WTC11 (cell line): ENCODE data around the gene ADGRB3. TPM values are rescaled to one million over a fixed set of nuclear protein-coding genes. Genes with fewer than 3 reads are reported as not detected.

Experiments
- ATAC-seq: fragments of 200-7000 bp; cut with Tn5 transposase; 2 replicates; pipeline ENCODE4 v1.10.0; 2021; ENCODE audit warnings: mild to moderate bottlenecking, moderate library complexity
- CTCF ChIA-PET: fragments of 300-600 bp; sonication (Branson Sonifier 250); formaldehyde crosslinking; loops from one replicate; lab custom pipeline; 2021; ENCODE audit warnings: antibody characterized with exemption; lab: Charles Lee
- POLR2A ChIA-PET: fragments of 350-600 bp; sonication (Branson Sonifier 250); formaldehyde crosslinking; loops from one replicate; lab custom pipeline; 2021; ENCODE audit warnings: antibody characterized with exemption; lab: Charles Lee
- DNase-seq: peaks from one replicate; pipeline ENCODE4 v3.0.0; 2021; ENCODE audit warnings: low spot score
- H3K27ac Mint-ChIP-seq: 2 replicates; pipeline ENCODE4 v1.8.0; 2021; ENCODE audit warnings: mixed read lengths
- H3K27me3 Mint-ChIP-seq: 2 replicates; pipeline ENCODE4 v1.8.0; 2021; ENCODE audit warnings: low read depth, mild to moderate bottlenecking, moderate library complexity, mixed read lengths
- H3K36me3 Mint-ChIP-seq: 2 replicates; pipeline ENCODE4 v1.8.0; 2021; ENCODE audit warnings: mixed read lengths
- H3K4me1 Mint-ChIP-seq: 2 replicates; pipeline ENCODE4 v1.8.0; 2022; ENCODE audit warnings: mixed read lengths
- H3K4me3 Mint-ChIP-seq: 2 replicates; pipeline ENCODE4 v1.8.0; 2021; ENCODE audit warnings: mild to moderate bottlenecking, moderate library complexity, mixed read lengths
- H3K9me3 Mint-ChIP-seq: 2 replicates; pipeline ENCODE4 v1.8.0; 2021; ENCODE audit warnings: mixed read lengths
- ATF2 ChIP-seq: sonication (generic); formaldehyde crosslinking; IDR thresholded peaks from 2 replicates; pipeline ENCODE4 v1.8.1; 2022; ENCODE audit warnings: low read depth, missing genetic modification reagents, borderline replicate concordance
- CREM ChIP-seq: sonication (generic); formaldehyde crosslinking; IDR thresholded peaks from 2 replicates; pipeline ENCODE4 v1.8.1; 2022; ENCODE audit warnings: mild to moderate bottlenecking, missing genetic modification reagents, moderate library complexity
- FOXP4 ChIP-seq: sonication (generic); formaldehyde crosslinking; IDR thresholded peaks from 2 replicates; pipeline ENCODE4 v1.8.0; 2022; ENCODE audit warnings: mild to moderate bottlenecking, missing genetic modification reagents
- GABPB1 ChIP-seq: sonication (generic); formaldehyde crosslinking; IDR thresholded peaks from 2 replicates; pipeline ENCODE4 v1.8.1; 2023; ENCODE audit warnings: mild to moderate bottlenecking, missing genetic modification reagents
- IRF1 ChIP-seq: sonication (generic); formaldehyde crosslinking; IDR thresholded peaks from 2 replicates; pipeline ENCODE4 v1.8.0; 2023; ENCODE audit warnings: missing genetic modification reagents
- JUN ChIP-seq: sonication (generic); formaldehyde crosslinking; IDR thresholded peaks from 2 replicates; pipeline ENCODE4 v1.8.0; 2023; ENCODE audit warnings: mild to moderate bottlenecking, missing genetic modification reagents
- MYBL2 ChIP-seq: sonication (generic); formaldehyde crosslinking; IDR thresholded peaks from 2 replicates; pipeline ENCODE4 v1.8.1; 2023; ENCODE audit warnings: mild to moderate bottlenecking, moderate library complexity, missing genetic modification reagents
- NFATC4 ChIP-seq: fragments of 250-450 bp; sonication (Bioruptor Pico); IDR thresholded peaks from 2 replicates; pipeline ENCODE4 v1.9.0; 2021; ENCODE audit warnings: mild to moderate bottlenecking
- NFYB ChIP-seq: sonication (generic); formaldehyde crosslinking; conservative IDR thresholded peaks from 2 replicates; pipeline ENCODE4 v1.8.0; 2022; ENCODE audit warnings: low read depth, missing genetic modification reagents
- SP1 ChIP-seq: sonication (generic); formaldehyde crosslinking; conservative IDR thresholded peaks from 2 replicates; pipeline ENCODE4 v1.8.1; 2022; ENCODE audit warnings: missing genetic modification reagents
- ZNF138 ChIP-seq: sonication (generic); formaldehyde crosslinking; conservative IDR thresholded peaks from 2 replicates; pipeline ENCODE4 v1.8.1; 2022; ENCODE audit warnings: mild to moderate bottlenecking, moderate library complexity, missing genetic modification reagents
- ZNF416 ChIP-seq: fragments of 250-450 bp; sonication (Bioruptor Pico); IDR thresholded peaks from 2 replicates; pipeline ENCODE4 v1.9.0; 2021; ENCODE audit warnings: mild to moderate bottlenecking, inconsistent platforms
- ZNF532 ChIP-seq: fragments of 250-450 bp; sonication (Bioruptor Pico); IDR thresholded peaks from 2 replicates; pipeline ENCODE4 v1.9.0; 2021; ENCODE audit warnings: mild to moderate bottlenecking, borderline replicate concordance
- ZNF671 ChIP-seq: fragments of 250-450 bp; sonication (Bioruptor Pico); IDR thresholded peaks from 2 replicates; pipeline ENCODE4 v1.8.0; 2021; ENCODE audit warnings: mild to moderate bottlenecking
- total RNA-seq: library from RNA; stranded (reverse); gene quantifications from 3 replicates; pipeline ENCODE4 v1.2.3, GENCODE V29; 2021
- TF ChIP-seq, protein P1 (sequence below): sonication (generic); formaldehyde crosslinking; IDR thresholded peaks from 2 replicates; pipeline ENCODE4 v1.8.1; 2022; ENCODE audit warnings: mild to moderate bottlenecking, moderate library complexity, missing genetic modification reagents
- TF ChIP-seq, protein P2 (sequence below): fragments of 250-450 bp; sonication (Bioruptor Pico); IDR thresholded peaks from 2 replicates; pipeline ENCODE4 v1.9.0; 2021; ENCODE audit warnings: moderate library complexity, mild to moderate bottlenecking, inconsistent platforms, borderline replicate concordance
- TF ChIP-seq, protein P3 (sequence below): sonication (generic); formaldehyde crosslinking; IDR thresholded peaks from 2 replicates; pipeline ENCODE4 v1.8.0; 2023; ENCODE audit warnings: mild to moderate bottlenecking, missing genetic modification reagents
- TF ChIP-seq, protein P4 (sequence below): sonication (generic); formaldehyde crosslinking; IDR thresholded peaks from 2 replicates; pipeline ENCODE4 v1.8.1; 2022; ENCODE audit warnings: low read depth, mild to moderate bottlenecking, moderate library complexity, missing genetic modification reagents, borderline replicate concordance

ADGRB3 gene
- total RNA-seq, 1 experiment from 2014 or later, result 1.9 TPM

DNA sequence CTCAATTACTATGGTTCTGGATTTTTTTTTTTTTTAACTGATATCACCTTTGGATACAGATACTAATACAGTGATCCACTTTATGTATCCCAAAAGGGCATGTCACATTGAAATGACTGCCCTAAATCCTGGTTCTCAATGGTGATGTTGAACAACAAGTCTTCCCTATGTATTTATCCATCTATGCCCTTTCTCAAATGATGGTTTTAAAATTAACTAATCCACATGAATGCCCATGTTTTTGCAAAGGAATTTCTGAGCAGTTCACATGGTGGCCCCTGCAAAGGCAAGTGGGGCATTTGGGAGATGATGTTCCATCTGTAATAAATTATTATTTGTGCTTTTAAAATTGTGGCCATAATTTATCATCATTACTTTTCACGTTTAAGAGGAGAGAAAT, 2.7 kb downstream of the ADGRB3 start:
- no peak for ATAC-seq
- Mint-ChIP-seq H3K27ac (no peak overlapping the region), H3K4me1 (peaks cover 51% of the 10 kb centered on the region), H3K9me3 (no peaks in the 10 kb centered on the region), H3K4me3 (no peak overlapping the region), H3K27me3 (peaks cover 66% of the 10 kb centered on the region), H3K36me3 (no peaks in the 10 kb centered on the region)
- ChIA-PET CTCF (interaction anchor here (1.3 to 2.6 kb wide), 2 partner anchors 65 to 140 kb away, joined by 10 to 11 read pairs; no protein-coding TSS in a partner anchor), POLR2A (no interaction called here)
- TF ChIP-seq IRF1 (CRISPR knock-in tag) (no peak), FOXP4 (no peak), GABPB1 (CRISPR knock-in tag) (no peak), CREM (CRISPR knock-in tag) (no peak), NFATC4 (CRISPR knock-in tag) (no peak), SP1 (CRISPR knock-in tag) (no peak), ZNF532 (CRISPR knock-in tag) (no peak), NFYB (no peak), ZNF671 (CRISPR knock-in tag) (no peak), JUN (CRISPR knock-in tag) (no peak), ATF2 (no peak), ZNF416 (CRISPR knock-in tag) (no peak), ZNF138 (no peak), MYBL2 (CRISPR knock-in tag) (no peak)
- TF ChIP-seq, protein P1, sequence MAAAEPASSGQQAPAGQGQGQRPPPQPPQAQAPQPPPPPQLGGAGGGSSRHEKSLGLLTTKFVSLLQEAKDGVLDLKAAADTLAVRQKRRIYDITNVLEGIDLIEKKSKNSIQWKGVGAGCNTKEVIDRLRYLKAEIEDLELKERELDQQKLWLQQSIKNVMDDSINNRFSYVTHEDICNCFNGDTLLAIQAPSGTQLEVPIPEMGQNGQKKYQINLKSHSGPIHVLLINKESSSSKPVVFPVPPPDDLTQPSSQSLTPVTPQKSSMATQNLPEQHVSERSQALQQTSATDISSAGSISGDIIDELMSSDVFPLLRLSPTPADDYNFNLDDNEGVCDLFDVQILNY (CRISPR knock-in tag), result no peak
- TF ChIP-seq, protein P2, sequence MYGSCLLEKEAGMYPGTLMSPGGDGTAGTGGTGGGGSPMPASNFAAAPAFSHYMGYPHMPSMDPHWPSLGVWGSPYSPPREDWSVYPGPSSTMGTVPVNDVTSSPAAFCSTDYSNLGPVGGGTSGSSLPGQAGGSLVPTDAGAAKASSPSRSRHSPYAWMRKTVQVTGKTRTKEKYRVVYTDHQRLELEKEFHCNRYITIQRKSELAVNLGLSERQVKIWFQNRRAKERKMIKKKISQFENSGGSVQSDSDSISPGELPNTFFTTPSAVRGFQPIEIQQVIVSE (CRISPR knock-in tag), result no peak
- TF ChIP-seq, protein P3, sequence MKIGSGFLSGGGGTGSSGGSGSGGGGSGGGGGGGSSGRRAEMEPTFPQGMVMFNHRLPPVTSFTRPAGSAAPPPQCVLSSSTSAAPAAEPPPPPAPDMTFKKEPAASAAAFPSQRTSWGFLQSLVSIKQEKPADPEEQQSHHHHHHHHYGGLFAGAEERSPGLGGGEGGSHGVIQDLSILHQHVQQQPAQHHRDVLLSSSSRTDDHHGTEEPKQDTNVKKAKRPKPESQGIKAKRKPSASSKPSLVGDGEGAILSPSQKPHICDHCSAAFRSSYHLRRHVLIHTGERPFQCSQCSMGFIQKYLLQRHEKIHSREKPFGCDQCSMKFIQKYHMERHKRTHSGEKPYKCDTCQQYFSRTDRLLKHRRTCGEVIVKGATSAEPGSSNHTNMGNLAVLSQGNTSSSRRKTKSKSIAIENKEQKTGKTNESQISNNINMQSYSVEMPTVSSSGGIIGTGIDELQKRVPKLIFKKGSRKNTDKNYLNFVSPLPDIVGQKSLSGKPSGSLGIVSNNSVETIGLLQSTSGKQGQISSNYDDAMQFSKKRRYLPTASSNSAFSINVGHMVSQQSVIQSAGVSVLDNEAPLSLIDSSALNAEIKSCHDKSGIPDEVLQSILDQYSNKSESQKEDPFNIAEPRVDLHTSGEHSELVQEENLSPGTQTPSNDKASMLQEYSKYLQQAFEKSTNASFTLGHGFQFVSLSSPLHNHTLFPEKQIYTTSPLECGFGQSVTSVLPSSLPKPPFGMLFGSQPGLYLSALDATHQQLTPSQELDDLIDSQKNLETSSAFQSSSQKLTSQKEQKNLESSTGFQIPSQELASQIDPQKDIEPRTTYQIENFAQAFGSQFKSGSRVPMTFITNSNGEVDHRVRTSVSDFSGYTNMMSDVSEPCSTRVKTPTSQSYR (CRISPR knock-in tag), result no peak
- TF ChIP-seq, protein P4, sequence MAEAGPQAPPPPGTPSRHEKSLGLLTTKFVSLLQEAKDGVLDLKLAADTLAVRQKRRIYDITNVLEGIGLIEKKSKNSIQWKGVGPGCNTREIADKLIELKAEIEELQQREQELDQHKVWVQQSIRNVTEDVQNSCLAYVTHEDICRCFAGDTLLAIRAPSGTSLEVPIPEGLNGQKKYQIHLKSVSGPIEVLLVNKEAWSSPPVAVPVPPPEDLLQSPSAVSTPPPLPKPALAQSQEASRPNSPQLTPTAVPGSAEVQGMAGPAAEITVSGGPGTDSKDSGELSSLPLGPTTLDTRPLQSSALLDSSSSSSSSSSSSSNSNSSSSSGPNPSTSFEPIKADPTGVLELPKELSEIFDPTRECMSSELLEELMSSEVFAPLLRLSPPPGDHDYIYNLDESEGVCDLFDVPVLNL (CRISPR knock-in tag), result no peak
- DNase-seq, result no peak
